K562 (cell line): ENCODE results near the gene SPINK9. TPM values are rescaled to one million over a fixed set of nuclear protein-coding genes. Genes with fewer than 3 reads are reported as not detected.

Source experiments
- ATAC-seq: fragments of 200-7000 bp; cut with Tn5 transposase; 3 replicates; pipeline ENCODE4 v1.9.1; 2020; ENCODE audit warnings: moderate library complexity
- BruUV-seq: library from RNA; stranded (reverse); fragments of 400-500 nt; replicated peaks from 2 replicates; lab custom pipeline; 2021; lab: Mats Ljungman, UMichigan
- CTCF ChIA-PET: fragments of 300-600 bp; formaldehyde crosslinking; extraction: SDS; loops from one replicate; lab custom pipeline; 2021; ENCODE audit warnings: low intra/inter-chr PET ratio; lab: Yijun Ruan, JAX
- POLR2A ChIA-PET: fragments of 300-600, 350-650 bp; sonication (Branson Sonifier 250); formaldehyde crosslinking; extraction: SDS; loops from one replicate; lab custom pipeline; 2021; ENCODE audit warnings: antibody characterized with exemption, inconsistent platforms; lab: Yijun Ruan, JAX
- DNase-seq, 4 experiments: peaks; one replicate each; pipeline versions ENCODE4 v3.0.0 to v3.0.0-alpha.2; 2011 to 2018; ENCODE audit warnings: low spot score in 3 of 4, mixed read lengths in 3 of 4; ENCODE audit errors: extremely low read depth in 1 of 4
- FAIRE-seq: peaks from 2 replicates; lab custom pipeline; 2011; peaks lifted over from hg19 to GRCh38; lab: Jason Lieb, UNC
- H2AFZ ChIP-seq: 2 replicates; pipeline ENCODE4 v1.6.0; 2011; ENCODE audit warnings: low read depth, low read length, control low read depth, inconsistent platforms
- H3K27ac ChIP-seq: fragments of 200-600 bp; 3 replicates; pipeline ENCODE4 v1.8.0; 2011; ENCODE audit warnings: low read depth, mild to moderate bottlenecking, control low read depth, inconsistent platforms, low read length, moderate library complexity, mixed read lengths; ENCODE audit errors: extremely low read depth
- H3K27me3 ChIP-seq, 2 experiments: fragments of 300-600 bp in 1 of 2; 2 replicates in 1 of 2; 3 replicates in 1 of 2; pipeline versions ENCODE4 v1.6.0 to v1.8.0; 2011; ENCODE audit warnings: inconsistent platforms in 2 of 2, low read length in 2 of 2, mild to moderate bottlenecking in 1 of 2, mixed read lengths in 1 of 2, moderate library complexity in 1 of 2; ENCODE audit not compliant: control insufficient read depth in 2 of 2, insufficient read depth in 2 of 2
- H3K36me3 ChIP-seq: fragments of 300-600 bp; 3 replicates; pipeline ENCODE4 v1.8.0; 2011; ENCODE audit warnings: mild to moderate bottlenecking, low read length, inconsistent platforms; ENCODE audit not compliant: control insufficient read depth, insufficient read depth
- H3K4me1 ChIP-seq, 2 experiments: fragments of 200-600 bp in 1 of 2; replicated peaks in 1 of 2; 2 replicates in 1 of 2; 3 replicates in 1 of 2; pipeline versions ENCODE4 v1.5.1 to v1.8.0; 2011; ENCODE audit warnings: inconsistent platforms in 2 of 2, low read length in 2 of 2, mild to moderate bottlenecking in 1 of 2, mixed read lengths in 1 of 2, moderate library complexity in 1 of 2; ENCODE audit not compliant: control insufficient read depth in 2 of 2, insufficient read depth in 2 of 2
- H3K4me2 ChIP-seq: 2 replicates; pipeline ENCODE4 v1.6.1; 2011; ENCODE audit warnings: low read length, control low read depth, inconsistent platforms, mixed read lengths; ENCODE audit not compliant: insufficient read depth
- H3K4me3 ChIP-seq: fragments of 200-600 bp; sonication (generic), shearing (Covaris generic); 2 replicates; pipeline ENCODE4 v1.5.1; 2016; ENCODE audit warnings: control low read depth, inconsistent platforms
- H3K79me2 ChIP-seq: fragments of 200-600 bp; 3 replicates; pipeline ENCODE4 v1.8.0; 2011; ENCODE audit warnings: low read length, inconsistent platforms; ENCODE audit not compliant: control insufficient read depth, insufficient read depth
- H3K9ac ChIP-seq, 2 experiments: 2 replicates each; pipeline versions ENCODE4 v1.6.0 to v1.6.1; 2011; ENCODE audit warnings: low read depth in 2 of 2, low read length in 2 of 2, control low read depth in 1 of 2, inconsistent platforms in 1 of 2, mild to moderate bottlenecking in 1 of 2, mixed read lengths in 1 of 2; ENCODE audit not compliant: insufficient read depth in 1 of 2
- H3K9me1 ChIP-seq: one replicate; pipeline ENCODE4 v1.6.0; 2011; ENCODE audit warnings: inconsistent platforms, mild to moderate bottlenecking, low read length, moderate library complexity; ENCODE audit not compliant: control insufficient read depth, insufficient read depth
- H3K9me3 ChIP-seq: replicated peaks from 2 replicates; pipeline ENCODE4 v1.5.1; 2011; ENCODE audit warnings: low read depth, low read length, inconsistent platforms; ENCODE audit not compliant: control insufficient read depth, insufficient read depth
- H4K20me1 ChIP-seq: replicated peaks from 2 replicates; pipeline ENCODE4 v1.6.1; 2011; ENCODE audit warnings: low read length, inconsistent platforms, mixed read lengths; ENCODE audit not compliant: control insufficient read depth, insufficient read depth
- FOXJ2 ChIP-seq: fragments of 200-800 bp; sonication (Bioruptor generic); IDR thresholded peaks from 2 replicates; pipeline ENCODE4 v1.6.1; 2016; ENCODE audit warnings: missing genetic modification characterization, missing compliant biosample characterization
- HDAC1 ChIP-seq, 2 experiments: fragments of 450-650 bp; IDR thresholded peaks; 2 replicates each; pipeline ENCODE4 v1.6.1; 2016 to 2017; ENCODE audit warnings: inconsistent platforms in 1 of 2, mild to moderate bottlenecking in 1 of 2, moderate library complexity in 1 of 2
- IRF2 ChIP-seq: sonication (generic); formaldehyde crosslinking; IDR thresholded peaks from 2 replicates; pipeline ENCODE4 v1.8.1; 2022; ENCODE audit warnings: mild to moderate bottlenecking, missing genetic modification reagents
- PHTF2 ChIP-seq: fragments of 250-450 bp; sonication (Bioruptor Pico); IDR thresholded peaks from 2 replicates; pipeline ENCODE4 v1.5.0; 2021; ENCODE audit warnings: mild to moderate bottlenecking
- POLR2G ChIP-seq: fragments of 200-400 bp; formaldehyde crosslinking; IDR thresholded peaks from 2 replicates; pipeline ENCODE4 v1.6.1; 2017; ENCODE audit warnings: low read depth, mild to moderate bottlenecking, antibody characterized with exemption, low read length, moderate library complexity
- POU5F1 ChIP-seq: fragments of 150-350 bp; IDR thresholded peaks from 2 replicates; pipeline ENCODE4 v1.6.1; 2014; ENCODE audit warnings: borderline replicate concordance, low read length, low read depth, mild to moderate bottlenecking; ENCODE audit not compliant: partially characterized antibody
- RCOR1 ChIP-seq, 2 experiments: IDR thresholded peaks; 2 replicates each; pipeline ENCODE4 v1.6.1; 2012; ENCODE audit warnings: low read depth in 2 of 2, low read length in 2 of 2, borderline replicate concordance in 1 of 2, improper control_type of control experiment in 1 of 2
- TAL1 ChIP-seq: fragments of 450-650 bp; IDR thresholded peaks from 2 replicates; pipeline ENCODE4 v1.6.1; 2016; ENCODE audit warnings: mild to moderate bottlenecking
- ZEB2 ChIP-seq: fragments of 450-650 bp; IDR thresholded peaks from 2 replicates; pipeline ENCODE4 v1.6.1; 2016
- ZNF384 ChIP-seq: IDR thresholded peaks from 2 replicates; pipeline ENCODE4 v1.6.1; 2012; ENCODE audit warnings: low read depth, low read length, improper control_type of control experiment
- ZNF41 ChIP-seq: fragments of 250-450 bp; sonication (Bioruptor Pico); conservative IDR thresholded peaks from 2 replicates; pipeline ENCODE4 v1.4.0; 2020; ENCODE audit warnings: mild to moderate bottlenecking
- WGBS: fragments of 100-300 bp; shearing (Covaris generic); methylation state at CpG from one replicate; pipeline ENCODE4 v1.1.6; 2016; ENCODE audit warnings: low coverage, mixed read lengths; ENCODE audit not compliant: insufficient coverage; ENCODE audit errors: missing lambda C conversion rate; 5-methylcytosine and 5-hydroxymethylcytosine counted together
- in situ Hi-C: fragments of 300-500 bp; cut with MboI; formaldehyde crosslinking; loops from 4 replicates; pipeline ENCODE4 v1.15.0; 2018; ENCODE audit warnings: inconsistent platforms, mixed read lengths
- intact Hi-C: fragments of 100-400 bp; cut with micrococcal nuclease; formaldehyde crosslinking; loops from 2 replicates; pipeline ENCODE4 v1.14.2; 2022
- polyA plus RNA-seq, 8 experiments: library from polyadenylated mRNA; depleted of rRNA in 4 of 8; stranded (reverse) in 5 of 8; unstranded in 3 of 8; fragments of >200 nt; fragmentation: Nextera tagmentation in 2 of 8; fragmentation: Illumina TruSeq in 1 of 8; extraction: Ambion mirVana in 2 of 8; extraction: Trizol in 1 of 8; gene quantifications; 2 replicates each; pipeline versions ENCODE4 v1.2.1 to v1.2.3, GENCODE V29; 2011 to 2014; ENCODE audit warnings: inconsistent platforms in 1 of 8, missing spikeins in 1 of 8
- total RNA-seq, 7 experiments: library from RNA; depleted of rRNA in 6 of 7; stranded (reverse); fragments of >200 nt in 6 of 7; fragmentation: Illumina TruSeq in 2 of 7; extraction: Trizol in 2 of 7; gene quantifications; 2 replicates each; pipeline versions ENCODE4 v1.2.1 to v1.2.3, GENCODE V29; 2011 to 2021; ENCODE audit warnings: low replicate concordance in 1 of 7
- TF ChIP-seq, protein P1 (sequence below): fragments of 450-650 bp; formaldehyde crosslinking; IDR thresholded peaks from 2 replicates; pipeline ENCODE4 v1.4.0; 2022; ENCODE audit warnings: mild to moderate bottlenecking, moderate library complexity
- TF ChIP-seq, protein P2 (sequence below): IDR thresholded peaks from 2 replicates; pipeline ENCODE4 v1.6.1; 2011; ENCODE audit warnings: borderline replicate concordance, low read depth, mild to moderate bottlenecking, moderate library complexity, low read length; ENCODE audit not compliant: insufficient read depth, poor library complexity, severe bottlenecking
- TF ChIP-seq, protein P3 (sequence below): sonication (generic); formaldehyde crosslinking; IDR thresholded peaks from 2 replicates; pipeline ENCODE4 v1.8.0; 2022; ENCODE audit warnings: mild to moderate bottlenecking, missing genetic modification reagents, borderline replicate concordance

SPINK9 gene
- total and polyA plus RNA-seq, 9 of the 15 experiments (the other 6 are each of a cell fraction or from before 2014, with no cell fraction given), result not detected

DNA sequence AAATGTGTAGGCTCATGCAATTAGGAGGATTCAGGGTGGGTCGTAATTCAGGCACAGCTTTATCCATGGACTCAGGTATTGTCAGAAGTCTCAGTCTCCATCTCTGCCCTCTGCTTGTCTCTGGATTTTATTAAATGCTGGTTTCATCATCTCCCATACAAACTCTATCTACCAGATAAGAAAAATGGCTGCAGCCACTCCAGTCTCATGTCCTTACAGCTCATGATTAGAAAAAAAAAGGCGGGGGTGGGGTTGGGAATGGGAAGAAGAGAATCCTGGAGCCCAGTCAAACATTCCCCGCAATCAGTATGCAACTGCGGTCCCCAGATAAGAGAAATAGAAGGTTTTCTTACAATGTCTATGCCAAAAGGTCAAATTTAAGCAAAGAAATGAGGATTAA, 40.8 kb downstream of the SPINK9 start:
- no peak for DNase-seq
- Histone ChIP-seq H3K9me3 (no peaks in the 10 kb centered on the region), H3K9me1 (no peaks in the 10 kb centered on the region), H3K27ac (no peak overlapping the region), H3K4me3 (no peak overlapping the region), H3K36me3 (no peaks in the 10 kb centered on the region), H3K9ac (no peak overlapping the region), H2AFZ (no peak overlapping the region), H3K79me2 (no peaks in the 10 kb centered on the region), H3K4me2 (no peak overlapping the region), H4K20me1 (no peaks in the 10 kb centered on the region), H3K4me1 (no peaks in the 10 kb centered on the region), H3K27me3 (no peaks in the 10 kb centered on the region; a peak in 1 of 5 replicates)
- no peak for FAIRE-seq
- BruUV-seq, result no TSS peak
- WGBS, result 3% methylated on average over 4 of the region's 4 CpGs
- 0 out of 4 replicates have a peak, but pooled peaks of 1 of the 2 experiments have one; percentile 21 for TF ChIP-seq RCOR1 (IDR thresholded peaks at IDR 0.05; ENCODE audit: borderline replicate concordance in 1 of 2, low read depth in 2 of 2, low read length in 2 of 2)
- no peak for TF ChIP-seq IRF2 (CRISPR knock-in tag)
- no peak for TF ChIP-seq ZEB2
- TF ChIP-seq, protein P1, sequence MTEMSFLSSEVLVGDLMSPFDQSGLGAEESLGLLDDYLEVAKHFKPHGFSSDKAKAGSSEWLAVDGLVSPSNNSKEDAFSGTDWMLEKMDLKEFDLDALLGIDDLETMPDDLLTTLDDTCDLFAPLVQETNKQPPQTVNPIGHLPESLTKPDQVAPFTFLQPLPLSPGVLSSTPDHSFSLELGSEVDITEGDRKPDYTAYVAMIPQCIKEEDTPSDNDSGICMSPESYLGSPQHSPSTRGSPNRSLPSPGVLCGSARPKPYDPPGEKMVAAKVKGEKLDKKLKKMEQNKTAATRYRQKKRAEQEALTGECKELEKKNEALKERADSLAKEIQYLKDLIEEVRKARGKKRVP (CRISPR knock-in tag), result no peak
- no peak for TF ChIP-seq HDAC1 (IDR thresholded peaks at IDR 0.05)
- TF ChIP-seq FOXJ2, result 0 out of 2 replicates have a peak, but pooled peaks have one; percentile 26
- TF ChIP-seq, protein P2, sequence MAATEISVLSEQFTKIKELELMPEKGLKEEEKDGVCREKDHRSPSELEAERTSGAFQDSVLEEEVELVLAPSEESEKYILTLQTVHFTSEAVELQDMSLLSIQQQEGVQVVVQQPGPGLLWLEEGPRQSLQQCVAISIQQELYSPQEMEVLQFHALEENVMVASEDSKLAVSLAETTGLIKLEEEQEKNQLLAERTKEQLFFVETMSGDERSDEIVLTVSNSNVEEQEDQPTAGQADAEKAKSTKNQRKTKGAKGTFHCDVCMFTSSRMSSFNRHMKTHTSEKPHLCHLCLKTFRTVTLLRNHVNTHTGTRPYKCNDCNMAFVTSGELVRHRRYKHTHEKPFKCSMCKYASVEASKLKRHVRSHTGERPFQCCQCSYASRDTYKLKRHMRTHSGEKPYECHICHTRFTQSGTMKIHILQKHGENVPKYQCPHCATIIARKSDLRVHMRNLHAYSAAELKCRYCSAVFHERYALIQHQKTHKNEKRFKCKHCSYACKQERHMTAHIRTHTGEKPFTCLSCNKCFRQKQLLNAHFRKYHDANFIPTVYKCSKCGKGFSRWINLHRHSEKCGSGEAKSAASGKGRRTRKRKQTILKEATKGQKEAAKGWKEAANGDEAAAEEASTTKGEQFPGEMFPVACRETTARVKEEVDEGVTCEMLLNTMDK, result no peak
- no peak for TF ChIP-seq ZNF384
- peak; percentile 20; the same call in 1 of the 2 replicates for TF ChIP-seq TAL1
- TF ChIP-seq, protein P3, sequence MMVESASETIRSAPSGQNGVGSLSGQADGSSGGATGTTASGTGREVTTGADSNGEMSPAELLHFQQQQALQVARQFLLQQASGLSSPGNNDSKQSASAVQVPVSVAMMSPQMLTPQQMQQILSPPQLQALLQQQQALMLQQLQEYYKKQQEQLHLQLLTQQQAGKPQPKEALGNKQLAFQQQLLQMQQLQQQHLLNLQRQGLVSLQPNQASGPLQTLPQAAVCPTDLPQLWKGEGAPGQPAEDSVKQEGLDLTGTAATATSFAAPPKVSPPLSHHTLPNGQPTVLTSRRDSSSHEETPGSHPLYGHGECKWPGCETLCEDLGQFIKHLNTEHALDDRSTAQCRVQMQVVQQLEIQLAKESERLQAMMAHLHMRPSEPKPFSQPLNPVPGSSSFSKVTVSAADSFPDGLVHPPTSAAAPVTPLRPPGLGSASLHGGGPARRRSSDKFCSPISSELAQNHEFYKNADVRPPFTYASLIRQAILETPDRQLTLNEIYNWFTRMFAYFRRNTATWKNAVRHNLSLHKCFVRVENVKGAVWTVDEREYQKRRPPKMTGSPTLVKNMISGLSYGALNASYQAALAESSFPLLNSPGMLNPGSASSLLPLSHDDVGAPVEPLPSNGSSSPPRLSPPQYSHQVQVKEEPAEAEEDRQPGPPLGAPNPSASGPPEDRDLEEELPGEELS (CRISPR knock-in tag), result no peak
- TF ChIP-seq ZNF41 (CRISPR knock-in tag), result no peak
- TF ChIP-seq POLR2G, result no peak
- no peak for TF ChIP-seq PHTF2 (CRISPR knock-in tag)
- no peak for TF ChIP-seq POU5F1
- CTCF ChIA-PET, result interaction anchor here (1.2 kb wide), 1 partner anchor 355 kb away, joined by 5 read pairs; no protein-coding TSS in a partner anchor
- POLR2A ChIA-PET, result interaction anchor here (1.6 kb wide), 1 partner anchor 17 kb away, joined by 3 read pairs; no protein-coding TSS in a partner anchor
- in situ Hi-C loops (loop anchor here (10.0 kb wide), 1 partner anchor 191 kb away; no protein-coding TSS in a partner anchor), intact Hi-C loops (no loop called here)
- ATAC-seq, result no peak
